Cortex of kidney (tissue), 1 donor: ENCODE data around the gene BST1.
"Not testable (repeated sequence)": the region's sequence is repeated elsewhere in the genome, so short reads cannot be mapped to it uniquely, and the experiment has no call there.

ENCODE experiments used
- DNase-seq: peaks from one replicate; lab custom pipeline; 2025; lab: John Stamatoyannopoulos, UW

BST1 gene

DNA sequence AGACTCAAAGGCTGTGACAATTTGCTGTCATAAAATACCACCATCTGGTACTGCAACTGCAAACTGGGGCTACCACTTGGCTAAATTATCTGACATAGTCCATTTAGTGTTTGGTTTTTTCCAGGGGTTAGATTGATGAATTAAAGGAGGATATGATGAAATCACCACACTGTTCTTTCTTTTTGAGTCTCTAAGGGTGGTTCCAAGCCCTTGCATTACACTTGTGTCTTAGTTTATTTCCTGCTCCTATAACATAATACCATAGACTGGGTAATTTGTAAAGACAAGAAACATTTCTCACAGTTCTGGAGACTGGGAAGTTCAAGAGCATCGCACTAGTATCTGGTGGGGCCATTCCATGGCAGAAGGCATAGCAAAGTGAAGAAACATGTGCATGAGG is 43.2 kb downstream of the BST1 start:
- no peak for DNase-seq

DNA sequence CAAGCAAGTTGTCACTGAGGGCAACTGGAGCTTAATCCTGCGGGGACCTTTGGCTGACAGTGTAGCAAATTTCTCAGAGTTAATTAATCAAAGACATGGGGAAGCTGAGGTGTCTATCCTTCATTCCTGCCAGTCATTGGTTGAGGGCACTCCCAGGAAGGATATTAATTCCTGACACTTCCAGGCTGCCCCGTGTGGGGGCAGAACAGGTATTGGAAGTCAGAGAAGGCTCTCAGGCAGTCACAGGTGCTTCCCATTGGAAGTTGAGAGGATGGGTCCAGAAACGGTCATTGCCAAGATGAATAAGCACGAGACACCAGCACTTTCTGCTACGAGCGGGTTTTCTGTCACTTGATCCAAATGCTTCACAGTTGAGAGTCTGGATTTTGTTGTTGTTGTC is 46.1 kb downstream of the BST1 start:
- no peak for DNase-seq

- no peak for DNase-seq
These were observed 48.3 kb downstream of the BST1 start for GRCh38 chr4:15751153-15751552.

DNA sequence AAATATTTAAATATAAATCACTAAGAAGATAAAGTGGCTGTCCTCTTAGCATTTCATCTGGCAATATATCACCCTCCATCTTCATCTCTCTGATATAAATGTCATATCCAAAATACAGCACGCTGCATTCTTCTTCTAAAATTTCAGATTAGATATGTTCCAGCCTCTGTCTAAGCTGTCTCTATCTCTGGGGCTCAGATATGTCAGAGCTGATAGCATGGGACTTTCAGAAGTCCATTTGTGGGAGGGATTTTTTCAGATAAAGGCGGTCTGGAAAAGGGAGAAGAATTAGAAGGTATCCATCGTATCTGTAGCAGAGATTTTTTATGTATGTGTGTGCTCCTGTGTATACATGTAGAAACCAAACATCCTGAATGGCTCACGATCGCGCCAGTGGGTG is 50.2 kb downstream of the BST1 start:
- no peak for DNase-seq

GRCh38 chr4:15753786-15754185 is 50.9 kb downstream of the BST1 start:
- DNase-seq = no peak

DNA sequence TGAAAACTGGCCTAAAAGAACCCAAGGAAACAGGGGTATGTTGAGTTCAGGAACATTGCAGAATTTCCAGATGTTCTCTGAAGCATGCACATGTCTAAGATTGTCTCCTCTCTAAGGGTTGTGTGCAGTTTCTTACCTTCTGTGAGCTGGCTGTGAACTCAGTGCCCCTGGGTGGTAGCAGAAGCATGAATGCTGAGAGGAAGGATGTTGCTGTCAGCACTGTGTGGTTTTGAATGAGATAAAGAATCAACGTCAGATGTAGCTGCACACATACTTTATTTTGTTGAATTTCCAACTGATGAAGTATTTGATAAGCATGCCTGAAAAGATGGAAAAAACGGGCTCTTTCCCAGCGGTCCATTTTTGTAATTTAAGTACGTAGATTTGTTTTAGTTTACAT is 51.5 kb downstream of the BST1 start:
- no peak for DNase-seq

GRCh38 chr4:15755321-15756155 is 52.7 kb downstream of the BST1 start:
- no peak for DNase-seq

- no peak for DNase-seq
These were observed 53.5 kb downstream of the BST1 start for GRCh38 chr4:15756361-15756861.

- no peak for DNase-seq
These were observed 54.2 kb downstream of the BST1 start for GRCh38 chr4:15757054-15757453.

- DNase-seq = no peak
These were observed 55.4 kb downstream of the BST1 start for GRCh38 chr4:15758294-15758693.

DNA sequence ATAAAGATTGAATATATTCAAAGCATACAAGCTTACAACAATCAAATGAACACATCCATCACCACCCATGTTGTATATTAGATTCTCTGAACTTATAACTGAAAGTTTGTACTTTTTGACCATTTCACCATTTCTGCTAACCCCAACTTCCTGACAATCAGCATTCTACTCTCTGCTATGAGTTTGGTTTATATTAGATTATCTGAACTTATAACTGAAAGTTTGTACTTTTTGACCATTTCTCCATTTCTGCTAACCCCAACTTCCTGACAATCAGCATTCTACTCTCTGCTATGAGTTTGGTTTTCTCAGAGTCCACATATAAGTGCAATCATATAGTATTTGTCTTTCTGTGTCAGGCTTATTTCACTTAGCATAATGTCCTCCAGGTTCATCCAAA is 59.6 kb downstream of the BST1 start:
- DNase-seq = not testable (repeated sequence)

DNA sequence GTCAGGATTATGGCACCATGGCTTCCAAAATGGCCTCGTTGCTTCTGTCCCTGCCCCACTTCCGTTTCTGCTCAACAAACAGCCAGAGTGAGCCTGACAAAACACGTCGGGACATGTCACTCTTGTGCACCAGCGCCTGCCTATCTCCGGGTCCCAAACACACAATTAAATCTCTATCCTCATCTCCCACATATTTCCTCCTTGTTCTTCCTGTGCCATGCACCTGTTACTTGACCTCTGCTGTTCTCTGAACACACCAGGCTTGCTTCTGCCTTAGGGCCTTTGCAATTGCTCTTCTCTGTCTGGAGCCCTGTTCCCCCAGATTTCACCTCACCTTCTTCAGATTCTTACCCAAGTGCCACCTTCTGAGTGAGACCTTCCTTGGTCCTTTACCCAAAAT is 62.5 kb downstream of the BST1 start:
- DNase-seq = no peak

DNA sequence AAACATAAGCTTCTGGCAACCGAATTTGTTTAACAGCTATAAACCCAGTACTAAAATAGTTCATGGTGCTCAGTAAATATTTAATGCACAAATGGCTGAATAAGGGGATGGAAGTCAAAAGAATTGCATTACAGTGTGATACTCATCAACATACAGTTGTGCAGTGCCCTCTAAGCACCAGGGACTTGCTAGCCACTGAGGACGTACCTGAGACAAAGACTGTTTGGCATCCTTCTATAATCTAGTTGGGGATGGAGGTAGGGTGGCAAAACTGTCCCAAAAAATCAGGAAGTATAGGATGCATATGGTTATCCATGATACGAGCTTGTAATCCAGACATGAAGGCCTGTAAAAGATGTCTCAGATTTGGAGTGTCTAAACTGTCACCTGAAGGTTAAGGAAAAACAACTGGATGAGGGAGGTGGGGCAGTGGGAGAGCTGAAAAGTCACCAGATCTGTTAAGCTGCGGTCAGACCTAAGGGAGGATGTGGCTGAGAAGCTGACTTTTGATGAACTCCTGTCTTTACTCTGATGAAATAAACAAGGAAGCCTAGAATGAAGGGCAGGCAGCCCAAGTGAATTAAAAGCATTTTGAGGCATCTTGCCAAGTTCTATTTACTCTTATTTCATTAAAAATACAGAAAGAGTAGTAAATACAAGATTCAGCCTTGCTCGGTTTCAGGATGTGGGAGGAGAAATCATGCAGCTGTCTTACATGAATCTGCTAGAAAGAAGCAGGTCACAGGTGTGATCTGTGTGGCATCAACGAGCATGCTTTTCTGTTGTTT is 63.2 kb downstream of the BST1 start:
- DNase-seq = no peak

DNA sequence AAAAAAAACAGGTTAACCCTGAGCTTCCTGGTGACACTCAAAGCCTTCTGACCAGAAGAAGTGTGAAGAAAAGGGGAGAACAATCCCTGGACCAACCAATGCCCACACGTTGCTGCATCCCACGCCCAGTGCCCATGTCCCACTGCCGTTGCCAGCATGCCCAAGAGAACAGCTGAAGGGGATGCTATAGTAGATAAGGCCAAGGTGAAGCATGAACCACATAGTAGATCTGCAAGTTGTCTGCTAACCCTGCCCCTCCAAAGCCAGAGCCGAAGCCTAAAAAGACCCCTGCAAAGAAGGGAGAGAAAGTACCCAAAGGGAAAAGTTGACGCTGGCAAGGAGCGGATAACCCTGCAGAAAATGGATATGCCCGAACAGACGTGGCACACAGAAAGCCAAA is 64.0 kb downstream of the BST1 start:
- DNase-seq = no peak

- no peak for DNase-seq
These were observed 66.3 kb downstream of the BST1 start for GRCh38 chr4:15769202-15769601.

DNA sequence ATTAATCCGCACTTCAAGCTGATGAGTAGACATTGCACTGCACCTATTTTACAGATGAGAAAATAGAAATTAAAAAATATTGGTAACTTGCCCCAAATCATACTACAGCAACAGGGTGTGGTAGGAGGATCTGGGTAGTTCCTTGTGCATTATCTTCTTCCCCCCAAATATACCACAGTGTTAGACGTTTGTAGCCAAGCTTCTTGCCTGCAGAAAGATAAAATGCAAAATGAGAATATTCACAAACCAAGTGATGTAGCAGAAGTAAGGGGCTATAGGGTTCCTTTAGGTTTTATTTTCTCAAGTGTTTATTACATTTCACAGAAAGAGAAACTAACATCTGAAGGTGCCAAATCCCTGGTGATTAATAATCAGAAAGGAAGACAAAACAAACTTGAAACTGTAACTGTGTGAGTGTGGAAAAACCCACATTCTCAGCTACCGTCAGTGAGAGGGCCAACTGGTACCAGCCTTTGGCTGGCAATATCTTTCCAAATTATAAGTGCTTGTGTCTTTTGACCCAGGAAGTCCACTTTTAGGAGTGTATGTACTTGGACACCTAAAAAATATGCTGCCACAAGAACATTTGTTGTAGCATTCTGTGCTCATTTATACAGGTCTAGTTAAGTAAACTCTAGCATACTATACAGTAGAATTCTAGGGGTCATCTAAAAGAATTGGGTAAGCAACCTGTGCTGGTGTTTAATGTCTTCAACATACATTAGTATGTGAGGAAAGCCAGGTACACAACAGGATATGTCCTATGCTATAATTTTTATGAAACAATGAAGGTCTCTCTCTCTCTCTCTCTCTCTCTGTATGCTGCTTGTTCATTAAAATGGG is 68.6 kb downstream of the BST1 start:
- DNase-seq = no peak

GRCh38 chr4:15774020-15774420 is 71.2 kb downstream of the BST1 start:
- DNase-seq = no peak

DNA sequence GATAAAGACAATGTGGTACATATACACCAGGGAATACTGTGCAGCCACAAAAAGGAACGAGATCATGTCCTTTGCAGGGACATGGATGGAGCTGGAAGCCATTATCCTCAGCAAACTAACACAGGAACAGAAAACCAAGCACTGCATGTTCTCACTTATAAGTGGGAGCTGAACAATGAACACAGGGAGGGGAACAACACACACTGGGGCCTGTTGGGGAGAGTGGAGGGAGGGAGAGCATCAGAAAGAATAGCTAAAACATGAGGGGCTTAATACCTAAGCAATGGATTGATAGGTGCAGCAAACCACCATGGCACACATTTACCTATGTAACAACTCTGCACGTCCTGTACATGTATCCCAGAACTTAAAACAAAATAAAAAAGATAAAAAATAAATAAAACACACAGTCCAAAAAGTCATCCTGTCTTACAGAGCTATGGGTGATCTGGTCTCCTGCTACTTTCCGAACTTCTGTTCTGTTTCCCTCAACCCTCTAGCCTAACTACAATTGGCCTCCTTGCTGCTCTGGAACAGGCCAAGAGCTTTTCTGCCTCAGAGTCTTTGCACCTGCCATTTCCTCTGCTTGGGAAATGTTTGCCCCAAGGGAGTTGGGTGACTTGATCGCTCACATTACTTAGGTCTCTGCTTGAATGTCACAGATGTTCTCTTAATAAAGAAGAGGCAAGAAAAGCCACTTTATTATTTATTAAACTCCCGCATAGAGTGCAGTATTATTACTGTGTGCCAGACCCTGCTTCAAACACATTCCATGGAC is 74.2 kb downstream of the BST1 start:
- no peak for DNase-seq

DNA sequence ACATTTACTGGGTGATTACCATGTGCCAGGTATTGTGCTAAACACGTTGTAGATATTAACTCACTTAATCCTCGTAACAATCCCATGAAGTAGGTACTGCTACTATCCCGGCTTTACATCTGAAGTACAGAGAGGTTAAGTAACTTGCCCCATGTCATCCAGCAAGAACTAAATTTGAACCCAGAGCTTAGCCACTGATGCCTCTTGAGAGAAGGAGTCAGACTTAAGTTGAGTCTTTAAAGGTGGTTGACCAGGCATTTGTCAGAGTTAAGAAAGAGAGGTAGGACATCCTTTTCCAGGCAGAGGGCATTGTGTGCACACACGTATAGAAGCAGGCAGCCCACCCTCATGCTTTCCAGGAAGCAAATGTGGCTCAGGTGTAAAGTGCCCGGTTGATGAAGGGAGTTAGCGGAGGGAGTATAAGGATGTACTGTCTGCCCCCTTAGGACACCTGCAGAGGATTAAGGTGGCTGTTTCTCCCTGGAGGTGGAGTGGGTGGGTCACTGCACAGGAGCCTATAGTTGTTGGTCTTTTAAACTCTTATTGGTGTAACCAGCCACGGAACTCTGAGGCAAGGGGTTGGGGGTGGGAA is 74.9 kb downstream of the BST1 start:
- DNase-seq = no peak

DNA sequence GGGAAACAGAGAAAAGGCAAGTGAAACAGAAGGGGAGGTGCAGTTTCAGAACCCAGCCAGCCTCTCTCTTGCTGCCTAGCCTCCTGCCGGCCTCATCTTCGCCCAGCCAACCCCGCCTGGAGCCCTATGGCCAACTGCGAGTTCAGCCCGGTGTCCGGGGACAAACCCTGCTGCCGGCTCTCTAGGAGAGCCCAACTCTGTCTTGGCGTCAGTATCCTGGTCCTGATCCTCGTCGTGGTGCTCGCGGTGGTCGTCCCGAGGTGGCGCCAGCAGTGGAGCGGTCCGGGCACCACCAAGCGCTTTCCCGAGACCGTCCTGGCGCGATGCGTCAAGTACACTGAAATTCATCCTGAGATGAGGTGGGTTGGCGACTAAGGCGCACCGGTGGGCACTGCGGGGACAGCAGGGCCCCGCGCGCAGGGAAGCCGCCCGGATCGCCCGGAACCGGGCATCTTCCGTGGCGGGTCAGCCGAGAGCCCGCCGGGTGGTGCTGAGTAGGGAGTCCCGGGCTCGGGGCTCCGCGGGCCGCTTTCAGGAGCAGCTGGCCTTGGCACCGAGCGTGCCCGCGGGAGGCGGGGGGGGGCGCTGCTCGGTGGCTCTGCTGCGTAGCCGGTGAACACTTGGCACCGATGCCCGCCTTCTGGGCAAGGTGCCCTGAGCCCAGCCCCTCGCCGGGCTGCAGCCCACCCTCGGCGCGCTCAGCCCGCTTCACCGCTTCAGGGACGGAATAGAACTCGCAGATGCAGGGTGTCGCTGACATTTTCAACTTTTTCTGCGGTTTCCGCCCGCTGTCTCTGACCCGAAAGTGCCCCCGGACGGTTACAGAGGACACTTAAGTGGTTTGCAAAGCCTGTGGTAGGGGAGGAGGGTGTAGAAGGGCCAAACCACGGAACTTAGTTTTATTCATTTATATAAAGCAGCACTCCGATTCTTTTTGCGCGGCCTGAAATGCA is 75.7 kb downstream of the BST1 start, which contains the start of gene CD38:
Gene CD38 (plus strand): TSS at position 40 of the 953 bp plus-strand sequence. CDS start 87 bp downstream, at position 127.
- no peak for DNase-seq
